ENCODE measurements around the gene RPS25. TPM values are rescaled to one million over a fixed set of nuclear protein-coding genes. Genes with fewer than 3 reads are reported as not detected.

Gene RPS25
- total and polyA plus RNA-seq, 10 of the 15 experiments (the other 5 are each of a cell fraction or from before 2014, with no cell fraction given): 886 to 3,746 (median 3,066) TPM

GRCh38 chr11:118997627-118998387, 20.3 kb downstream of the RPS25 start, which contains the start of gene CENATAC:
Gene CENATAC (plus strand): TSS chr11:118998138. CDS start chr11:118998198, 60 bp downstream.
- ChIA-PET RAD21 (ENCODE audit: unreplicated experiment) (interaction anchor here (1.1 to 1.3 kb wide), 3 partner anchors 18 to 88 kb away, joined by 3 read pairs; partner anchors contain the start of genes RPS25 and TRAPPC4), POLR2A (interaction anchor here (0.6 to 1.6 kb wide), 10 partner anchors 17 to 205 kb away, joined by 3 to 7 read pairs (median 4); partner anchors contain the start of genes HINFP, HMBS, RPS25 and TRAPPC4), CTCF (interaction anchor here (0.7 to 1.4 kb wide), 6 partner anchors 18 to 199 kb away, joined by 3 to 5 read pairs (median 3); partner anchors contain the start of gene SLC37A4), SMC1A (ENCODE audit: uncharacterized antibody, unreplicated experiment) (interaction anchor here (1.0 to 5.7 kb wide), 3 partner anchors 11 to 53 kb away, joined by 3 to 26 read pairs (median 3); partner anchors contain the start of genes RPS25 and TRAPPC4)
- H3K36me3 ChIP-seq (ENCODE audit: control insufficient read depth in 2 of 2, insufficient read depth in 2 of 2, low read length in 1 of 2): 0 out of 4 replicates have a peak, but pooled peaks cover 0 to 2% of the 10 kb centered on the region in 2 experiments
- peak; percentile 79 for FAIRE-seq
- ATAC-seq: peak; percentile 97
- under 1% methylated on average over 54 of the region's 54 CpGs for WGBS (ENCODE audit: insufficient coverage, insufficient replicate concordance, low lambda C conversion rate, missing lambda C conversion rate)
- no peaks in the 10 kb centered on the region; the same call in none of the 2 replicates for H3K4me1 ChIP-seq (ENCODE audit: control insufficient read depth, insufficient read depth, low read length)
- peak within 1 kb of the TSS; percentile 90 for H3K9ac ChIP-seq (ENCODE audit: control insufficient read depth, insufficient read depth, low read length)
- H3K9me3 ChIP-seq (replicated peaks; ENCODE audit: control insufficient read depth, insufficient read depth, low read length): no peaks in the 10 kb centered on the region
- intact Hi-C loops (cut with micrococcal nuclease; ENCODE audit: unreplicated experiment): no loop called here
- in situ Hi-C loops (cut with MboI): no loop called here
- peak within 1 kb of the TSS; percentile 69 for H3K4me2 ChIP-seq (ENCODE audit: control insufficient read depth, insufficient read depth)
- H2AFZ ChIP-seq (ENCODE audit: control insufficient read depth, low read depth, low read length): peak within 1 kb of the TSS; percentile 98
- H3K79me2 ChIP-seq (ENCODE audit: control insufficient read depth, insufficient read depth, low read length): peaks cover 24% of the 10 kb centered on the region
- H3K4me3 ChIP-seq: peak within 1 kb of the TSS; percentile 91
- H3K27me3 ChIP-seq (replicated peaks in 1 of 2; ENCODE audit: control insufficient read depth in 2 of 2, insufficient read depth in 2 of 2, low read length in 1 of 2): no peaks in the 10 kb centered on the region
- peak; percentile 76 for DNase-seq (ENCODE audit: low read depth, low spot score)
- no peaks in the 10 kb centered on the region for H4K20me1 ChIP-seq (ENCODE audit: control insufficient read depth, insufficient read depth)
- no TSS peak for BruUV-seq (replicated peaks)
- peak within 1 kb of the TSS; percentile 87 for H3K27ac ChIP-seq (ENCODE audit: control insufficient read depth, insufficient read depth)
- TF ChIP-seq EP300 (IDR thresholded peaks at IDR 0.05; ENCODE audit: borderline replicate concordance in 1 of 2, control insufficient read depth in 1 of 2, low read depth in 2 of 2, low read length in 2 of 2) (no peak), NR2F1 (conservative IDR thresholded peaks at IDR 0.05) (peak; percentile 100), ZNF217 (IDR thresholded peaks at IDR 0.05) (no peak), NR2C2 (IDR thresholded peaks at IDR 0.05; ENCODE audit: borderline replicate concordance, control insufficient read depth, insufficient read length, low read depth) (peak; percentile 85), TCF3 (IDR thresholded peaks at IDR 0.05; ENCODE audit: borderline replicate concordance, insufficient read depth, low read depth, low read length) (no peak), TCF7 (IDR thresholded peaks at IDR 0.05; ENCODE audit: borderline replicate concordance) (no peak), BHLHE40 (IDR thresholded peaks at IDR 0.05; ENCODE audit: borderline replicate concordance in 1 of 2, low read depth in 2 of 2, low read length in 1 of 2) (peak; percentile 39 to 70; a peak in 2 of 4 replicates), GATAD2B (conservative IDR thresholded peaks at IDR 0.05; ENCODE audit: low read depth) (no peak; the same call in 1 of the 2 replicates), HCFC1 (IDR thresholded peaks at IDR 0.05; ENCODE audit: low read length) (peak; percentile 47), CHD2 (IDR thresholded peaks at IDR 0.05; ENCODE audit: borderline replicate concordance, low read depth, low read length) (peak; percentile 44; the same call in 1 of the 2 replicates), ZZZ3 (IDR thresholded peaks at IDR 0.05; ENCODE audit: control insufficient read depth, insufficient read length, low read depth) (no peak), ZNF622 (IDR thresholded peaks at IDR 0.05) (no peak), NFXL1 (IDR thresholded peaks at IDR 0.05; ENCODE audit: borderline replicate concordance) (no peak), NBN (IDR thresholded peaks at IDR 0.05) (0 out of 2 replicates have a peak, but pooled peaks have one; percentile 19), PAX5 (IDR thresholded peaks at IDR 0.05; ENCODE audit: borderline replicate concordance, low read depth, low read length) (no peak), MYC (IDR thresholded peaks at IDR 0.05; ENCODE audit: insufficient read depth, insufficient read length, insufficient replicate concordance, low read length, severe bottlenecking) (no peak), GABPA (IDR thresholded peaks at IDR 0.05; ENCODE audit: low read depth) (no peak), NFIC (IDR thresholded peaks at IDR 0.05; ENCODE audit: low read depth, low read length) (no peak), NR2C1 (IDR thresholded peaks at IDR 0.05) (peak; percentile 99), SREBF2 (IDR thresholded peaks at IDR 0.05; ENCODE audit: low read length) (no peak), TBL1XR1 (IDR thresholded peaks at IDR 0.05; ENCODE audit: low read depth, low read length) (peak; percentile 82), SP1 (IDR thresholded peaks at IDR 0.05; ENCODE audit: low read depth, low read length) (no peak), JUND (IDR thresholded peaks at IDR 0.05; ENCODE audit: low read depth, low read length) (no peak), RCOR1 (conservative IDR thresholded peaks at IDR 0.05; ENCODE audit: low read depth, low read length) (no peak)
- TF ChIP-seq, protein P1, sequence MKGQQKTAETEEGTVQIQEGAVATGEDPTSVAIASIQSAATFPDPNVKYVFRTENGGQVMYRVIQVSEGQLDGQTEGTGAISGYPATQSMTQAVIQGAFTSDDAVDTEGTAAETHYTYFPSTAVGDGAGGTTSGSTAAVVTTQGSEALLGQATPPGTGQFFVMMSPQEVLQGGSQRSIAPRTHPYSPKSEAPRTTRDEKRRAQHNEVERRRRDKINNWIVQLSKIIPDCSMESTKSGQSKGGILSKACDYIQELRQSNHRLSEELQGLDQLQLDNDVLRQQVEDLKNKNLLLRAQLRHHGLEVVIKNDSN (IDR thresholded peaks at IDR 0.05; ENCODE audit: borderline replicate concordance, extremely low read length, insufficient read depth, low read depth, low read length): no peak
